H1 (cell line): Measurements from ENCODE around the gene SIGLEC11. TPM values are rescaled to one million over a fixed set of nuclear protein-coding genes. Genes with fewer than 3 reads are reported as not detected.
"Not testable (repeated sequence)": the region's sequence is repeated elsewhere in the genome, so short reads cannot be mapped to it uniquely, and the experiment has no call there.

ENCODE experiments used
- CTCF ChIA-PET: fragments of 300-600 bp; sonication (Branson Sonifier 250); formaldehyde crosslinking; loops from one replicate; lab custom pipeline; 2021; ENCODE audit not compliant: partially characterized antibody; lab: Charles Lee
- POLR2A ChIA-PET: fragments of 300-600 bp; sonication (Branson Sonifier 250); formaldehyde crosslinking; loops from one replicate; lab custom pipeline; 2021; ENCODE audit warnings: inconsistent platforms; ENCODE audit not compliant: partially characterized antibody; lab: Charles Lee
- DNase-seq, 2 experiments: peaks; one replicate each; pipeline versions ENCODE4 v3.0.0 to v3.0.0-alpha.2; 2010 to 2022; ENCODE audit warnings: low spot score in 2 of 2, low read depth in 1 of 2, mixed read lengths in 1 of 2
- FAIRE-seq: peaks from 2 replicates; lab custom pipeline; 2011; peaks lifted over from hg19 to GRCh38; lab: Jason Lieb, UNC
- H2AFZ ChIP-seq: 2 replicates; pipeline ENCODE4 v1.8.1; 2012; ENCODE audit warnings: low read length, inconsistent platforms
- H2AK5ac ChIP-seq: 2 replicates; pipeline ENCODE4 v1.6.1; 2013; ENCODE audit warnings: low read depth, low read length
- H2BK120ac ChIP-seq: replicated peaks from 2 replicates; pipeline ENCODE3; 2013; ENCODE audit warnings: low read depth, low read length, inconsistent platforms
- H2BK12ac ChIP-seq: 2 replicates; pipeline ENCODE4 v1.6.1; 2013; ENCODE audit warnings: low read depth, low read length
- H2BK15ac ChIP-seq: 2 replicates; pipeline ENCODE4 v1.6.1; 2013; ENCODE audit warnings: low read length
- H2BK20ac ChIP-seq: 2 replicates; pipeline ENCODE4 v1.6.1; 2013; ENCODE audit warnings: low read length
- H2BK5ac ChIP-seq: 2 replicates; pipeline ENCODE4 v1.6.1; 2013; ENCODE audit warnings: low read depth, low read length
- H3K14ac ChIP-seq: 2 replicates; pipeline ENCODE4 v1.6.1; 2013; ENCODE audit warnings: inconsistent platforms; ENCODE audit not compliant: insufficient read length
- H3K18ac ChIP-seq: 2 replicates; pipeline ENCODE4 v1.6.1; 2013; ENCODE audit warnings: low read length; ENCODE audit errors: extremely low read depth
- H3K23ac ChIP-seq: 2 replicates; pipeline ENCODE4 v1.6.1; 2013; ENCODE audit warnings: inconsistent platforms; ENCODE audit not compliant: insufficient read length
- H3K23me2 ChIP-seq: 2 replicates; pipeline ENCODE4 v1.6.1; 2013; ENCODE audit warnings: low read depth, low read length
- H3K27ac ChIP-seq: 2 replicates; pipeline ENCODE4 v1.6.1; 2011; ENCODE audit warnings: low read depth, low read length, inconsistent platforms
- H3K27me3 ChIP-seq, 4 experiments: replicated peaks in 1 of 4; 1 replicate in 1 of 4; 2 replicates in 3 of 4; pipeline versions ENCODE4 v1.6.1 to v1.8.1; 2011 to 2013; ENCODE audit warnings: low read length in 3 of 4, mild to moderate bottlenecking in 3 of 4, inconsistent platforms in 2 of 4, mixed read lengths in 2 of 4, moderate library complexity in 1 of 4; ENCODE audit not compliant: control insufficient read depth in 3 of 4, insufficient read depth in 3 of 4; ENCODE audit errors: extremely low read depth in 1 of 4
- H3K36me3 ChIP-seq, 4 experiments: 2 replicates each; pipeline versions ENCODE4 v1.6.1 to v1.8.1; 2011 to 2013; ENCODE audit warnings: mild to moderate bottlenecking in 4 of 4, low read length in 3 of 4, moderate library complexity in 2 of 4, control low read depth in 1 of 4, inconsistent platforms in 1 of 4; ENCODE audit not compliant: insufficient read depth in 4 of 4, control insufficient read depth in 2 of 4
- H3K4ac ChIP-seq: replicated peaks from 2 replicates; pipeline ENCODE3; 2013; ENCODE audit warnings: low read length, low read depth, mixed read lengths, inconsistent platforms; ENCODE audit not compliant: insufficient read length
- H3K4me1 ChIP-seq, 4 experiments: replicated peaks in 1 of 4; 1 replicate in 1 of 4; 2 replicates in 3 of 4; pipeline versions ENCODE4 v1.6.1 to v1.8.1; 2011 to 2013; ENCODE audit warnings: low read length in 3 of 4, inconsistent platforms in 2 of 4, mixed read lengths in 1 of 4; ENCODE audit not compliant: insufficient read depth in 4 of 4, control insufficient read depth in 3 of 4
- H3K4me2 ChIP-seq, 2 experiments: 2 replicates each; pipeline versions ENCODE4 v1.6.1 to v1.8.1; 2011 to 2013; ENCODE audit warnings: low read depth in 2 of 2, low read length in 2 of 2, control low read depth in 1 of 2, inconsistent platforms in 1 of 2, mild to moderate bottlenecking in 1 of 2; ENCODE audit not compliant: insufficient read depth in 1 of 2
- H3K4me3 ChIP-seq, 4 experiments: fragments of 200-600, 300-600 bp in 1 of 4; sonication (generic), shearing (Covaris generic), sonication (Bioruptor Twin) in 1 of 4; 2 replicates each; pipeline versions ENCODE4 v1.5.1 to v1.8.1; 2011 to 2016; ENCODE audit warnings: low read length in 4 of 4, low read depth in 3 of 4, control low read depth in 2 of 4, inconsistent platforms in 2 of 4, mild to moderate bottlenecking in 2 of 4, mixed read lengths in 1 of 4, moderate library complexity in 1 of 4; ENCODE audit not compliant: insufficient read depth in 2 of 4; ENCODE audit errors: extremely low read depth in 1 of 4
- H3K56ac ChIP-seq: replicated peaks from 2 replicates; pipeline ENCODE3; 2013; ENCODE audit warnings: low read depth, mild to moderate bottlenecking, mixed read lengths, low read length, inconsistent platforms; ENCODE audit not compliant: insufficient read length
- H3K79me1 ChIP-seq: 2 replicates; pipeline ENCODE4 v1.6.1; 2013; ENCODE audit warnings: low read depth, low read length, control low read depth
- H3K79me2 ChIP-seq, 2 experiments: 2 replicates each; pipeline versions ENCODE4 v1.6.1 to v1.8.1; 2012 to 2013; ENCODE audit warnings: low read length in 2 of 2, mild to moderate bottlenecking in 2 of 2, inconsistent platforms in 1 of 2; ENCODE audit not compliant: insufficient read depth in 2 of 2, control insufficient read depth in 1 of 2
- H3K9ac ChIP-seq, 4 experiments: replicated peaks in 1 of 4; 1 replicate in 1 of 4; 2 replicates in 3 of 4; pipeline versions ENCODE4 v1.6.1 to v1.8.1; 2011 to 2013; ENCODE audit warnings: low read depth in 3 of 4, low read length in 3 of 4, control low read depth in 2 of 4, mild to moderate bottlenecking in 2 of 4, moderate library complexity in 2 of 4, inconsistent platforms in 1 of 4; ENCODE audit errors: extremely low read depth in 1 of 4
- H3K9me3 ChIP-seq, 2 experiments: 2 replicates each; pipeline versions ENCODE4 v1.6.1 to v1.8.1; 2012 to 2013; ENCODE audit warnings: mild to moderate bottlenecking in 2 of 2, moderate library complexity in 2 of 2, control low read depth in 1 of 2, inconsistent platforms in 1 of 2, low read depth in 1 of 2, low read length in 1 of 2, mixed read lengths in 1 of 2; ENCODE audit not compliant: insufficient read depth in 2 of 2
- H4K20me1 ChIP-seq, 2 experiments: replicated peaks in 1 of 2; 2 replicates each; pipeline versions ENCODE3 to v1.8.1; 2011 to 2013; ENCODE audit warnings: inconsistent platforms in 2 of 2, low read length in 2 of 2, mild to moderate bottlenecking in 1 of 2; ENCODE audit not compliant: insufficient read depth in 2 of 2, control insufficient read depth in 1 of 2
- H4K5ac ChIP-seq: 2 replicates; pipeline ENCODE4 v1.6.1; 2013; ENCODE audit warnings: low read length, low read depth, mixed read lengths, inconsistent platforms; ENCODE audit not compliant: insufficient read length
- H4K8ac ChIP-seq: 2 replicates; pipeline ENCODE4 v1.8.0; 2013; ENCODE audit warnings: mild to moderate bottlenecking, moderate library complexity, low read length, inconsistent platforms; ENCODE audit not compliant: insufficient read depth; ENCODE audit errors: extremely low read depth
- H4K91ac ChIP-seq: replicated peaks from 2 replicates; pipeline ENCODE3; 2013; ENCODE audit warnings: low read length, mixed read lengths, inconsistent platforms; ENCODE audit not compliant: insufficient read length
- WGBS, 2 experiments: shearing (Covaris generic) in 1 of 2; methylation state at CpG; one replicate each; pipeline versions ENCODE4 v1.1.6 to v1.1.7; 2013 to 2015; ENCODE audit warnings: low lambda C conversion rate in 2 of 2, mixed read lengths in 2 of 2, inconsistent platforms in 1 of 2, low coverage in 1 of 2, missing lambda C conversion rate in 1 of 2; ENCODE audit not compliant: insufficient replicate concordance in 2 of 2, insufficient coverage in 1 of 2, insufficient read length in 1 of 2; ENCODE audit errors: extremely low coverage in 1 of 2, missing lambda C conversion rate in 1 of 2; 5-methylcytosine and 5-hydroxymethylcytosine counted together
- polyA plus RNA-seq, 7 experiments: library from polyadenylated mRNA; depleted of rRNA in 3 of 7; stranded (reverse) in 5 of 7; unstranded in 2 of 7; fragments of >200 nt in 5 of 7; fragments of 200-250 nt in 2 of 7; gene quantifications; 1 replicate in 5 of 7; 2 replicates in 1 of 7; 4 replicates in 1 of 7; pipeline versions ENCODE4 v1.2.1 to v1.2.3, GENCODE V29; 2011 to 2013; ENCODE audit warnings: missing spikeins in 2 of 7, mixed read lengths in 2 of 7
- total RNA-seq: library from RNA; stranded (reverse); fragmentation: NEBNext Ultra II Directional; extraction: Animal tissue kit (Norgen Biotek cat#: 25700); gene quantifications from 2 replicates; pipeline ENCODE4 v1.2.1, GENCODE V29; 2021

Gene SIGLEC11
- total and polyA plus RNA-seq, 2 of the 8 experiments (the other 6 are each of a cell fraction or from before 2014, with no cell fraction given) = 0.18 TPM; not detected in 1

- H2BK120ac ChIP-seq, H2BK5ac ChIP-seq, DNase-seq, H3K4me2 ChIP-seq, H2BK15ac ChIP-seq, H2BK20ac ChIP-seq, CTCF ChIA-PET, H3K4me3 ChIP-seq, H3K79me1 ChIP-seq, H2BK12ac ChIP-seq, H3K79me2 ChIP-seq, H3K18ac ChIP-seq, H2AFZ ChIP-seq, H3K9ac ChIP-seq, H4K91ac ChIP-seq, H3K56ac ChIP-seq, FAIRE-seq, H3K23ac ChIP-seq, H3K4ac ChIP-seq, H3K9me3 ChIP-seq, POLR2A ChIA-PET, H4K20me1 ChIP-seq, H3K23me2 ChIP-seq, H3K14ac ChIP-seq, H4K5ac ChIP-seq, H3K27ac ChIP-seq, H3K4me1 ChIP-seq, H4K8ac ChIP-seq, H3K36me3 ChIP-seq, H2AK5ac ChIP-seq, H3K27me3 ChIP-seq: not testable (repeated sequence)
- WGBS, 2 experiments = no CpG with 5 or more reads among the region's 12 CpGs
These were observed 1.1 kb downstream of the SIGLEC11 start for GRCh38 chr19:49959892-49960291.

DNA sequence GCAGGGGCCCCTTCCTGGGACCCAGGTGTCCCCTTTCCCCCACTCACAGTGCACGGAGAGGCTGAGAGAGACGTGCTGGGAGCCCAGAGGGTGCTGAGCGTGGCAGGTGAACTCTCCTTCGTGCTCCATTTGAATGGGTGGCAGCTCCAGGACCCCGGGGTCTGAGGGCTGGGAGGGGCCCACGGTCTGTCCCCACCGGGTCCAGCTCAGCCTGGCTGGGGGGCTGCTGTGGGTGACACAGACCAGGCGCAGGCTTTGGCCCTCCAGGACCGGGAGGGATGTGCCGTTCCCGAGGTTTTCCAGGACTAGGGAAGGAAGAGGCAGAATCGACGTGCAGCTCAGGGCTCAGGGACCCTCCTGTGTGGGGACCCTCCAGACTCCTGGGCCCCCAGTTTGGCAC lies 2.4 kb downstream of the SIGLEC11 start:
- H4K20me1 ChIP-seq, H3K4me3 ChIP-seq, H2BK20ac ChIP-seq, H2AFZ ChIP-seq, H3K18ac ChIP-seq, DNase-seq, H2BK15ac ChIP-seq, H3K23me2 ChIP-seq, H3K27ac ChIP-seq, H3K79me2 ChIP-seq, H2BK12ac ChIP-seq, H4K8ac ChIP-seq, H4K91ac ChIP-seq, H2BK120ac ChIP-seq, H3K4ac ChIP-seq, H2BK5ac ChIP-seq, FAIRE-seq, H2AK5ac ChIP-seq, H3K79me1 ChIP-seq, H3K23ac ChIP-seq, H3K14ac ChIP-seq, H3K9me3 ChIP-seq, H3K27me3 ChIP-seq, H3K9ac ChIP-seq, H3K36me3 ChIP-seq, H4K5ac ChIP-seq, H3K56ac ChIP-seq: not testable (repeated sequence)
- ChIA-PET POLR2A (interaction anchor here (1.9 to 2.7 kb wide), 2 partner anchors 25 to 29 kb away, joined by 7 to 9 read pairs; partner anchors contain the start of genes ATF5 and NUP62), CTCF (interaction anchor here (0.7 to 1.9 kb wide), 4 partner anchors 21 to 39 kb away, joined by 3 to 10 read pairs (median 5); no protein-coding TSS in a partner anchor)
- Histone ChIP-seq H3K4me2 (0 out of 4 replicates have a peak overlapping the region, but pooled peaks of 1 of the 2 experiments have one; percentile 30), H3K4me1 (peaks cover 0 to 17% (median 9%) of the 10 kb centered on the region in 4 experiments; a peak in 6 of 7 replicates)
- WGBS, 2 experiments = 84% methylated on average over 11 of the region's 13 CpGs; no CpG with 5 or more reads in 1 of the 2 experiments
